Activated B cell treated with CpG ODN at 0.5 μM for 24 hours (primary cell): ENCODE measurements around the gene GRAMD1A. TPM values are rescaled to one million over a fixed set of nuclear protein-coding genes. Genes with fewer than 3 reads are reported as not detected.

Experiments
- ATAC-seq: fragments of 200-7000 bp; cut with Tn5 transposase; one replicate; pipeline ENCODE4 v1.10.0; 2021; ENCODE audit warnings: low read depth, mild to moderate bottlenecking, moderate library complexity
- CTCF ChIA-PET: fragments of 350-600 bp; sonication (Branson Sonifier 250); formaldehyde crosslinking; loops from one replicate; lab custom pipeline; 2021; ENCODE audit warnings: antibody characterized with exemption; lab: Charles Lee
- POLR2A ChIA-PET: fragments of 350-600 bp; sonication (Branson Sonifier 250); formaldehyde crosslinking; loops from one replicate; lab custom pipeline; 2021; ENCODE audit warnings: antibody characterized with exemption; lab: Charles Lee
- DNase-seq: peaks from one replicate; pipeline ENCODE4 v3.0.0; 2022
- H3K27ac Mint-ChIP-seq: one replicate; pipeline ENCODE4 v1.8.0; 2020; ENCODE audit warnings: mixed read lengths
- H3K27me3 Mint-ChIP-seq: one replicate; pipeline ENCODE4 v1.8.0; 2021; ENCODE audit warnings: mixed read lengths
- H3K36me3 Mint-ChIP-seq: one replicate; pipeline ENCODE4 v1.8.0; 2021; ENCODE audit warnings: low read depth, mixed read lengths
- H3K4me1 Mint-ChIP-seq: one replicate; pipeline ENCODE4 v1.8.0; 2021; ENCODE audit warnings: mixed read lengths
- H3K4me3 Mint-ChIP-seq: one replicate; pipeline ENCODE4 v1.8.0; 2020; ENCODE audit warnings: mild to moderate bottlenecking, mixed read lengths
- H3K9me3 Mint-ChIP-seq: one replicate; pipeline ENCODE4 v1.8.0; 2020; ENCODE audit warnings: mixed read lengths
- intact Hi-C: fragments of 100-400 bp; cut with micrococcal nuclease; formaldehyde crosslinking; loops from one replicate; pipeline ENCODE4 v1.15.1; 2024
- total RNA-seq: library from RNA; stranded (reverse); gene quantifications from 2 replicates; pipeline ENCODE4 v1.2.3, GENCODE V29; 2022
- TF ChIP-seq, protein P1 (sequence below): fragments of 200-600 bp; IDR thresholded peaks from one replicate; pipeline ENCODE4 v1.8.0; 2022; ENCODE audit warnings: antibody characterized with exemption, mild to moderate bottlenecking

The GRAMD1A gene
- total RNA-seq, 1 donor from 2014 or later, result 52.9 TPM

DNA sequence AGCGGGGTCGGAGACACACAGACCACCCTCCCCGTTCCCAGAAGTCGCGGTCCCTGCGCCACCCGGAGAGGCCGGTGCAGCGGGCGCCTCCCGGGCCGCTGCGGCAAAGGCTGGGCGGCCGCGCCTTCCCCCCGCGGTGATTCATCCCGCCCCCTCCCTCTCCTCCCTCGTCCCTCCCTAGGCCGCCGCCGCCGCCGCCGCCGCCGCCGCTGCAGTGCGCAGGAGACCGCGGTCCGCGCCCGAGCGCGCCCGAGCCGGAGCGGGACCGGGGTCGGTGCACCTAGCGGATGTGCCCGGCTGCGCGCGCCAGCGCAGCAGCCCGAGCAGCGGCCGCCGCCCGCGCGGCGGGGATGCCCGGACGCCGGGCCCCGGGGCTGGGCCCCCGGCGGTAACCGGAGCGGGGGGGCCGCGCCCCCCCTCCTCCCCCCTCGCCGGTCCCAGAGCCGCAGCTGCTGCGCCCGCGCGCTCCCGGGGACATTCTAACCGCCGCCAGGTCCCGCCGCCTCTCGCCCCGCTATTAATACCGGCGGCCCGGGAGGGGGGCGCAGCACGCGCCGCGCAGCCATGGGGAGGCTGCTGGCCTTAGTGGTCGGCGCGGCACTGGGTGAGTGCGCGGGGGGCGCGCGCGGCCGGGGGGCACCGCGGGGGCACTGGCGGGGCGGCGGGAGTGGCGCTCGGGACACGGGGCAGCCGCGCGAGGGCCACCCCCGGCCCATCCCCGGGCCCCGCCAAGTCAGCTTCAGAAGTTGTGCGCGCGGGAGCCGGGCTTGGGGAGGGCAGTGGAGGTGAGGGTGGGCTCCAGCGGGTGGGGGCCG lies 30.3 kb downstream of the GRAMD1A start, which contains the start of gene SCN1B:
SCN1B (plus strand) TSS at position 214 of the 815 bp plus-strand sequence; CDS start at position 565, 351 bp downstream.
- Mint-ChIP-seq H3K9me3 (no peaks in the 10 kb centered on the region), H3K36me3 (peaks cover 21% of the 10 kb centered on the region), H3K4me1 (peaks cover 5% of the 10 kb centered on the region), H3K4me3 (peak within 1 kb of the TSS; percentile 72), H3K27ac (no peak within 1 kb of the TSS), H3K27me3 (peaks cover 22% of the 10 kb centered on the region)
- TF ChIP-seq, protein P1, sequence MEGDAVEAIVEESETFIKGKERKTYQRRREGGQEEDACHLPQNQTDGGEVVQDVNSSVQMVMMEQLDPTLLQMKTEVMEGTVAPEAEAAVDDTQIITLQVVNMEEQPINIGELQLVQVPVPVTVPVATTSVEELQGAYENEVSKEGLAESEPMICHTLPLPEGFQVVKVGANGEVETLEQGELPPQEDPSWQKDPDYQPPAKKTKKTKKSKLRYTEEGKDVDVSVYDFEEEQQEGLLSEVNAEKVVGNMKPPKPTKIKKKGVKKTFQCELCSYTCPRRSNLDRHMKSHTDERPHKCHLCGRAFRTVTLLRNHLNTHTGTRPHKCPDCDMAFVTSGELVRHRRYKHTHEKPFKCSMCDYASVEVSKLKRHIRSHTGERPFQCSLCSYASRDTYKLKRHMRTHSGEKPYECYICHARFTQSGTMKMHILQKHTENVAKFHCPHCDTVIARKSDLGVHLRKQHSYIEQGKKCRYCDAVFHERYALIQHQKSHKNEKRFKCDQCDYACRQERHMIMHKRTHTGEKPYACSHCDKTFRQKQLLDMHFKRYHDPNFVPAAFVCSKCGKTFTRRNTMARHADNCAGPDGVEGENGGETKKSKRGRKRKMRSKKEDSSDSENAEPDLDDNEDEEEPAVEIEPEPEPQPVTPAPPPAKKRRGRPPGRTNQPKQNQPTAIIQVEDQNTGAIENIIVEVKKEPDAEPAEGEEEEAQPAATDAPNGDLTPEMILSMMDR, result no peak
- intact Hi-C loops, result no loop called here
- ATAC-seq (peak; percentile 59), DNase-seq (no peak)
- ChIA-PET POLR2A (interaction anchor here (1.0 kb wide), 1 partner anchor 8 kb away, joined by 3 read pairs; no protein-coding TSS in a partner anchor), CTCF (no interaction called here)

DNA sequence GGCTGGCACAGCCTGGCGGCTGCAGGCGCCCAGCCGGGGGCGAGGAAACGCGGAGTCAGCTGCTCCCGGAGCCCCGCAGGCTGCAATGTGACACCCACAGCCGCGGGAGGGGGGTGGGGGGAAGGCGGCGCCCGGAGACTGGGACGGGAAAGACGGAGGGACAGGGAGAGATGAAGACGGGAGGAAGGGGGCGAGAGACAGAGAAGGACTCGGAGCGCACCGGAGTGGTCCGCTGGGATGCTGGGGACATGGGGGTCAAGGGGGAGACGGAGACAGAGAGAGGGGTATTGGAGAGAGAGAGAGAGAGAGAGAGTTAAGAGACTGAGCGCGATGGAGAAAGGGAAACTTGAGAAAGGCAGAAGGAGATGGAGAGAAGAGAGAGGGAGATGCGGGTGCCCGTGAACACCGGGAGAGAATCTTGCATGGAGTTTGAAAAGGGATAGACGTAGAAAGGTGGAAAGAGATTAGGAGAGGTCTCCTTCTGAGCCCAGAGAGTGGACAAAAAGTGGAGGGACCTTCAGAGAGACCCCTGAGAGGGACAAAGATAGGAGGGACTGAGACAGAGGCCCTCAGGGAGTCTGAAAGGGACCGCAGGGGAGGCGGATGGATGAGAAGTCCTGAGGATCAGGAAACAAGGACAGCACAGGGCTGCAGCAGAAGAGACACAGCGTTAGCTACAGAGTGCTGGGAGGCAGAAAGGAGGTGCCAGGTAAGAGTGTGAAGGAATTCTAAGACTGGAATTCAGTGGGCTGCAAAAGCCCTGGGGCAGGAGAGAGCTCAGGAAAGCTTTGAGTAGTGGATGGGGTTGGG lies 31.2 kb downstream of the GRAMD1A start:
- DNase-seq (no peak), ATAC-seq (no peak)
- TF ChIP-seq, protein P1, result no peak
- Mint-ChIP-seq H3K27me3 (peaks cover 22% of the 10 kb centered on the region), H3K4me3 (peak overlapping the region; percentile 72), H3K4me1 (peaks cover 5% of the 10 kb centered on the region), H3K36me3 (peaks cover 14% of the 10 kb centered on the region), H3K27ac (no peak overlapping the region), H3K9me3 (no peaks in the 10 kb centered on the region)
- POLR2A ChIA-PET, result no interaction called here
- CTCF ChIA-PET, result no interaction called here
- intact Hi-C loops, result no loop called here

DNA sequence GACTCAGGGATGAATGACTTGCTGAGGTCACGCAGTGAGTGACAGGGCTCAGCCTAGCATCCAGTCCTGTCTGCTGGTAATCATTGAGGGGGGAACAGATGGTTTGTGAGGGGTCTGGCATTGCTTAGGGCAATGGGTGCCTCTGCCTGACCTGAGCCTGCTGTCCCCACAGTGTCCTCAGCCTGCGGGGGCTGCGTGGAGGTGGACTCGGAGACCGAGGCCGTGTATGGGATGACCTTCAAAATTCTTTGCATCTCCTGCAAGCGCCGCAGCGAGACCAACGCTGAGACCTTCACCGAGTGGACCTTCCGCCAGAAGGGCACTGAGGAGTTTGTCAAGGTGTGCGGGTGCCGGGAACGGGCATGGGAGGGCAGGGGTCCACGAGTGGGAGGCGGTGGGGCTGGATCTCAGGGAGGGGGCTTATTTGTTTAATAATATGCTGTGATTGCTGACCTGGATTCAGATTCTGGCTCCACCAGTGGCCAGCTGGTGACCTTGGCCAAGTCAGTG lies 32.3 kb downstream of the GRAMD1A start:
- DNase-seq (no peak), ATAC-seq (no peak)
- POLR2A ChIA-PET, result no interaction called here
- CTCF ChIA-PET, result no interaction called here
- Mint-ChIP-seq H3K27me3 (peaks cover 22% of the 10 kb centered on the region), H3K4me1 (peaks cover 8% of the 10 kb centered on the region), H3K27ac (no peak overlapping the region), H3K36me3 (peaks cover 3% of the 10 kb centered on the region), H3K9me3 (no peaks in the 10 kb centered on the region), H3K4me3 (no peak overlapping the region)
- intact Hi-C loops, result no loop called here
- TF ChIP-seq, protein P1, result no peak

DNA sequence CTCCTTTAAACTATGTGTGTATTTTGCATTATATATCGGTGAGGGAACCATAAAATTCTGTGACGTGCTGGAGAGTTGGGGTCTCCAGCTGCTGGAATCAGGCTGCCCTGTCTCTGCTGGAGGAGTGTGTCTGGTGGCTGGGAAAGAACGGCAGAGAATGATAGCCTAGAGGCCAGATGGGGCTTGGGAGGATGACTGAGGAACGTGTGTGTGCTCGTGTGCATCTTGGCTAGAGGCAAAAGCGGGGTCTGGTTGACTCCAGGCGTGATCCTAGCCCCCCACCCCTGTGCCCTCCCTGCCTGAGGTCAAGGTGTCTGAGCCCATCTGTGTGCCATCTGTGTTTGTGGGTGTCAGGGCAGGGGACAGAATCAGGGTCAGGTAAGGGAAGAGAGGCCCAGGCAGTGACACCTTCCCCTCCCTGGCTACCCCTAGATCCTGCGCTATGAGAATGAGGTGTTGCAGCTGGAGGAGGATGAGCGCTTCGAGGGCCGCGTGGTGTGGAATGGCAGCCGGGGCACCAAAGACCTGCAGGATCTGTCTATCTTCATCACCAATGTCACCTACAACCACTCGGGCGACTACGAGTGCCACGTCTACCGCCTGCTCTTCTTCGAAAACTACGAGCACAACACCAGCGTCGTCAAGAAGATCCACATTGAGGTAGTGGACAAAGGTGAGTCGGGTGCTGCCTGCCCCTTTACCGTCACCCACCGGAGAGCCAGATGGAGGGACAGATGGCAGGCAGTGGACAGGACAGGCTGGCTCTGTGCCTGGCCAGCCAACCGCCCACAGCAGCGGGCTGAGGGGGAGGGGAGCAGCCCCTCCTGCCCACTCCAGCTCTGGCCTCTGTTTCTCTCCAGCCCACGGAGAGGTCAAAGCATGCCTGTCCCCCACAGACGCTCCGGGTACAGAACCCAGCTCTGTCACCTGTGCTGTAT lies 33.2 kb downstream of the GRAMD1A start:
- ATAC-seq, result no peak

More for the DNA sequence above, 33.2 kb downstream of the GRAMD1A start:
- TF ChIP-seq, protein P1, result no peak
- Mint-ChIP-seq H3K27me3 (peaks cover 22% of the 10 kb centered on the region), H3K9me3 (no peaks in the 10 kb centered on the region), H3K4me3 (no peak overlapping the region), H3K36me3 (no peaks in the 10 kb centered on the region), H3K4me1 (peaks cover 15% of the 10 kb centered on the region), H3K27ac (no peak overlapping the region)
- ChIA-PET CTCF (no interaction called here), POLR2A (no interaction called here)
- intact Hi-C loops, result no loop called here
- no peak for DNase-seq
